ENCODE data around the gene TMEM38B. TPM values are rescaled to one million over a fixed set of nuclear protein-coding genes. Genes with fewer than 3 reads are reported as not detected.
A peak's percentile ranks its signal among the peaks of the same experiment; 100 is the strongest.

The TMEM38B gene
- total RNA-seq, 2 donors from 2014 or later, result 0.66 to 21.3 TPM

DNA sequence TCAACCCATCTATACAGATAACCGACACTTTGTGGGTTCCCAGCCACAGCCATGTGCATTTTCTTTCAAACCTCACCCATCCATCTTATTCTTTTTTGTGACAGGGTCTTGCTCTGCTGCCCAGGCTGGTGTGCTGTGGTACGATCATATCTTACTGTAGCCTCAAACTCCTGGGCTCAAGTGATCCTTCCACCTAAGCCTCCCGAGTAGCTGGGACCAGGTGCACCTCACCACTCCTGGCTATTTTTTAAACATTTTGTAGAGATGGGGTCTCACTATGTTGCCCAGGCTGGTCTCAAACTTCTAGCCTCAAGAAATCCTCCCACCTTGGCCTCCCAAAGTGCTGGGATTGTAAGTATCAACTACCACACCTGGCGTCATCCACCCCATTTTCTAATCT, 7.4 kb upstream of the TMEM38B start:
- Histone ChIP-seq H3K27me3 (peaks cover 0 to 7% of the 10 kb centered on the region in 2 donors), H3K27ac (no peak overlapping the region), H3K9me3 (no peaks in the 10 kb centered on the region), H3K36me3 (replicated peaks in 1 of 2; ENCODE audit: insufficient read depth in 1 of 2, low read depth in 2 of 2) (no peaks in the 10 kb centered on the region), H3K4me3 (no peak overlapping the region), H3K4me1 (no peaks in the 10 kb centered on the region)
- no peak for ATAC-seq
- 80 to 85% methylated on average over 4 of the region's 4 CpGs for WGBS, 2 donors
- intact Hi-C loops (cut with DNase I), result no loop called here
- TF ChIP-seq, protein P1, sequence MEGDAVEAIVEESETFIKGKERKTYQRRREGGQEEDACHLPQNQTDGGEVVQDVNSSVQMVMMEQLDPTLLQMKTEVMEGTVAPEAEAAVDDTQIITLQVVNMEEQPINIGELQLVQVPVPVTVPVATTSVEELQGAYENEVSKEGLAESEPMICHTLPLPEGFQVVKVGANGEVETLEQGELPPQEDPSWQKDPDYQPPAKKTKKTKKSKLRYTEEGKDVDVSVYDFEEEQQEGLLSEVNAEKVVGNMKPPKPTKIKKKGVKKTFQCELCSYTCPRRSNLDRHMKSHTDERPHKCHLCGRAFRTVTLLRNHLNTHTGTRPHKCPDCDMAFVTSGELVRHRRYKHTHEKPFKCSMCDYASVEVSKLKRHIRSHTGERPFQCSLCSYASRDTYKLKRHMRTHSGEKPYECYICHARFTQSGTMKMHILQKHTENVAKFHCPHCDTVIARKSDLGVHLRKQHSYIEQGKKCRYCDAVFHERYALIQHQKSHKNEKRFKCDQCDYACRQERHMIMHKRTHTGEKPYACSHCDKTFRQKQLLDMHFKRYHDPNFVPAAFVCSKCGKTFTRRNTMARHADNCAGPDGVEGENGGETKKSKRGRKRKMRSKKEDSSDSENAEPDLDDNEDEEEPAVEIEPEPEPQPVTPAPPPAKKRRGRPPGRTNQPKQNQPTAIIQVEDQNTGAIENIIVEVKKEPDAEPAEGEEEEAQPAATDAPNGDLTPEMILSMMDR (IDR thresholded peaks at IDR 0.05), result no peak
- DNase-seq, result no peak

DNA sequence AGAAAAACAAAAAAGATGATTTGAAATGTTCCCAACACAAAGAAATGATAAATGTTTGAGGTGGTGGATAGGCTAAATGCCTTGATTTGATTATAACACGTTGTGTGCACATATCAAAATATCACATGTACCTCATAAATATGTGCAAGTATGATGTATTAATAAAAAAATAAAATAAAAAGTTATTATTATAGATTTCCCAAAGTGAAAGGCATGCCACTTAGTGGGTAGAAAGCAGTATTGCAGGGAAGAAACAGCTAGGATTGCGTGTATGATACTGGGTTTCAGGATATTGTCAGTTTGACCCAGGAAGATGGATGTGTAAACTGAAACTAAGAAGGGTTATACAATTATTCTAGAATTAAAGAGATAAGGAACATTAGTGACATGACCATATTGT, 3.6 kb upstream of the TMEM38B start:
- no peaks in the 10 kb centered on the region for H3K9me3 ChIP-seq
- H3K4me3 ChIP-seq, result no peak overlapping the region
- intact Hi-C loops (cut with DNase I), result no loop called here
- peaks cover 17% of the 10 kb centered on the region for H3K4me1 ChIP-seq
- H3K27me3 ChIP-seq, result peaks cover 0 to 12% of the 10 kb centered on the region in 2 donors
- TF ChIP-seq, protein P1 (IDR thresholded peaks at IDR 0.05), result peak in 6 of 7 experiments; percentile 11 to 35 (median 26)
- no peak for TF ChIP-seq POLR2A (IDR thresholded peaks at IDR 0.05)
- DNase-seq (no peak), ATAC-seq (no peak)
- WGBS, 2 donors, result 13 to 27% methylated on average over 2 of the region's 2 CpGs
- H3K36me3 ChIP-seq (replicated peaks in 1 of 2; ENCODE audit: insufficient read depth in 1 of 2, low read depth in 2 of 2), result no peaks in the 10 kb centered on the region
- H3K27ac ChIP-seq, result no peak overlapping the region

DNA sequence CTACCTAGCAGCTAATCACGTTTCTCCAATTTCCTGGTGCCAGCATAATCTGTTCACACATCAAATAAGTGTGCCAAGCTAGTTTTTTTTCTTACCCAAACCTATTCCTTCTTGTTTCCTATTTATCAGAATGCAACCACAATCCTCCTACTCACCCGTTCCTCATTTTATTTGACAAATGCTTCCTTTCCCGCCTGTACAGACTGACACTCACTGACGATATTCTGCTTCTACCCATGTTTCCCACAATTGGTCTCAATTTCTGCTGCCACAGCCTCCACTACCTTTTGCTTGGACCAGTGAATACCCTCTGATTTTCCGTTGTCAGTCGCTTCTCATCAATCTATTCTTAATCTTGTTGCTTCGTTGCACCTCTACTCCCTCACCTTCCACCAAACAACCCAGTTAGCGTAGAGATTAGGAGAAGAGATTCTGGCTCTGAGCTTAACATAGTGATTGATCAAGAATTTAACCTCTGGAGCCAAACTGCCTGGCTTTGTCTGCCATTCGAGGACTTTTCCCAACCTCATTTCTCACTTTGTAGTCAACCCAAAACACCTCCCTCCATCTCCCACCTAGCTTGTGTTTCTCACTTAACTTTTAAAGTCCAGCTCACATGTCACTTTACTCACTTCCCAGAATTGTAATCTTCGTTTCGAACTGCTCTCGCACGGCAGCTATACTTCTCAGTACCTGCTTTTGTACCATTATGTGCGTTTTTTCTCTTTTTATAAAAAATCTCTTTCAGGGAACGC, 729 bp upstream of the TMEM38B start:
- WGBS, 2 donors, result 0 to 2% methylated on average over 15 of the region's 15 CpGs
- ATAC-seq, result peak; percentile 15
- peak overlapping the region in 1 of 4 donors; percentile 67 for H3K27ac ChIP-seq
- peaks cover 0 to 12% of the 10 kb centered on the region in 2 donors for H3K27me3 ChIP-seq
- H3K9me3 ChIP-seq, result no peaks in the 10 kb centered on the region
- H3K36me3 ChIP-seq (replicated peaks in 1 of 2; ENCODE audit: insufficient read depth in 1 of 2, low read depth in 2 of 2), result no peaks in the 10 kb centered on the region
- TF ChIP-seq POLR2A (IDR thresholded peaks at IDR 0.05), result no peak
- TF ChIP-seq, protein P1 (IDR thresholded peaks at IDR 0.05), result no peak
- H3K4me1 ChIP-seq, result peaks cover 18% of the 10 kb centered on the region
- peak overlapping the region in 1 of 2 donors; percentile 85 for H3K4me3 ChIP-seq
- intact Hi-C loops (cut with DNase I), result no loop called here
- no peak for DNase-seq

DNA sequence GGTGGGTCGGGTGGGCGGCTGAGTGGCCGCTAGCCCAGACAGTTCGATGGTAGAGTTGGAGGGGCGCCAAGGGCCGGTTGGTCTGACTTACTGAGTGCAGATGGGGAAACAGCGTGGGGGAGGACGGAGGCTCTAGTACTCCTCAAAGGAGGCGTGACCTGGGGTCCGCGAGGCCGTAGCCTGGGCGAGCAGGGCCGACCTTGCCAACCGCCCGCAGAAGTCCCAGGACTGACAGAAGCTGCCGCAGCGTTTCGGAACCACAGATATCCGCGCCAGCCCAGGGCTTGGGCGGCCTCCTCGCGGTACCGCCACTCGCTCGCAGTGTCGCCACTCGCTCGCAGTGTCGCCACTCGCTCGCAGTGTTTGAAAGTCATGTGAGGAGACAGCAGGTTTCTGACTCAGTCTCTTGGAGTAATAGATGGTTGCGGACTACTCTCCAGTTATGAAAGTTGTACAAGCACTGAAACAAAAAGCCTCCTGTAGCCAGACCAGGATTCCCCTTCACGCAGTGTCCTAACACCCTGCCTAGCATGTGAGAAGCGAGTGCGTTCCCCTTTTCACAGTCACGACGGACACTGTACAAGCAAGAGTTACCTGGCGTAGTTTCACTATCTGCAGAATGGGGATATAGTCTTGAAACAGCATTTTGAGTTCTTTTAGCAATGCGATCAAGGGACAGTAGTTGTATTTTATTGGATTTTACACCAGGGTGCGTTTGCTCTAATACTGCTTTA, 674 bp downstream of the TMEM38B start:
- Histone ChIP-seq H3K4me3 (peak overlapping the region; percentile 80 to 85), H3K36me3 (replicated peaks in 1 of 2; ENCODE audit: insufficient read depth in 1 of 2, low read depth in 2 of 2) (no peaks in the 10 kb centered on the region), H3K27ac (peak overlapping the region; percentile 45 to 69 (median 58)), H3K27me3 (peaks cover 0 to 12% of the 10 kb centered on the region in 2 donors), H3K9me3 (no peaks in the 10 kb centered on the region), H3K4me1 (peaks cover 18% of the 10 kb centered on the region)
- TF ChIP-seq POLR2A (IDR thresholded peaks at IDR 0.05), result peak in 2 of 3 donors; percentile 32 to 53
- TF ChIP-seq, protein P1 (IDR thresholded peaks at IDR 0.05), result no peak
- ATAC-seq, result peak; percentile 68
- intact Hi-C loops (cut with DNase I), result no loop called here
- WGBS, 2 donors, result 1 to 4% methylated on average over 8 to 42 of the region's 42 CpGs
- peak; percentile 62 to 77 (median 68) for DNase-seq

All from body of pancreas (tissue), 4 donors.